GM12892 (cell line): ENCODE data around the gene ASPN.

Experiments
- POLR2A ChIP-seq: IDR thresholded peaks from 2 replicates; pipeline ENCODE4 v1.6.1; 2011; ENCODE audit warnings: low read depth, low read length, control low read depth
- POLR2AphosphoS5 ChIP-seq: IDR thresholded peaks from 2 replicates; pipeline ENCODE4 v1.6.1; 2011; ENCODE audit warnings: low read depth, low read length, control low read depth
- TAF1 ChIP-seq: IDR thresholded peaks from 2 replicates; pipeline ENCODE4 v1.6.1; 2011; ENCODE audit warnings: low read depth, mild to moderate bottlenecking, control low read depth, low read length, borderline replicate concordance

DNA sequence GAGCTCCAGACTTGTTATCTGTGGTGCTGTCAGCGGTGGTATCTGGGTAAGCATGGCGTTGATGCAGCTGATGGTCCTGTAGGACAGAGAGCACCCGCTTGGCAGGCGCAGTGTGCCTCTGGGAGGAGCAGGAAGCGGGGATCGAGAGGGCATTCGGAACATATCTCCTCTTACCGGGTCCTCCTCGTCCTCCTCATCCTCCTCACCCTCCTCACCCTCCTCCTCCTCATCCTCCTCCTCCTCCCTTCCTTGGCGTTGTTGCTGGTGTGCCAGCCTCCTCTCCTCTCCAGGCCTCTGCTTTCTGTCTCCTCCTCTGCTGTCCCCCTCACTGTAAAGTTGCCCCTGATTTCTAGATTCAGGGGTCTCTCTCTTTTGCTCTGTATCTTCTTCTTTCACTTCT lies 32.3 kb upstream of the ASPN start:
- TF ChIP-seq POLR2AphosphoS5 = no peak
- no peak for TF ChIP-seq POLR2A
- no peak for TF ChIP-seq TAF1
